ENCODE results near the gene KCTD13. TPM values are rescaled to one million over a fixed set of nuclear protein-coding genes. Genes with fewer than 3 reads are reported as not detected.

Gene KCTD13
- total and polyA plus RNA-seq, 10 of the 15 experiments (the other 5 are each of a cell fraction or from before 2014, with no cell fraction given) = 3.3 to 29.2 (median 12.5) TPM

DNA sequence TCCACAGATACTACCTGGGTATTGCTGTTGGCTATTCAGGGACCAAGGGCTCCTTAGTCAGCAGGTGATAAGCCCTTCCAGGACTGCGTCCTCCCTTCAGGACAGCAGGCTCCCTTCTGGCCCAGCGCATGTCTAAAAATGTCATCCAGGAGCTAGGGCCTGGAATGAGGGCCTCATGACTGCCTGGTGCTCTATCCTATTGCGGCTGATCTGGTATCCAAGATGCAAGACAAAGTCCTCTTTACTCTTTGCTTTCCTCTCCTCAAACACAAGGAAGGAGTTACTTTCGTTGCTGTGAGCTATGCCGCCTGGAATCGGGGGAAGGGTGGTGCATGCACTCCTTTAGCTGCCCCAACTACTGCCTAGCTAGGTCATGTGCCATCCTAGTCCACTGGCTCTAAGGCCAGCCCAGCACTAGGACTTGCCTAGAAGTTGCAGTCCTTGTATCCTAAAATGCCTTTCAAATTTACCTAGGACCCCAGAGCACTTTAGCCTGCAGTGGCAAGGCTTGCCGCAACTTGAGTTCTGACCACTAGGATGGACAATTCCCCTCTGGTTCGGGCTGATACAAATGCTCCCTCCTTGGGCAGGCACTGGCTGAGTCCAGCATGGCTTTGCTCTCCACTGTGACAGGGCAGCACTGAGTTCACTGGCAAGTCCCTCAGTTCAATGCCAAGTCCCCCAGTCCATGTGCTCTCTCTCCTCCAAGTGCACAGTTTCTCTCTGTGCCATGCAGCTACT, 25.8 kb upstream of the KCTD13 start:
- H3K4me3 ChIP-seq = no peak overlapping the region
- CTCF ChIA-PET = no interaction called here
- H3K4me2 ChIP-seq (ENCODE audit: control insufficient read depth, insufficient read depth) = no peak overlapping the region
- no peak for TF ChIP-seq CREB1 (IDR thresholded peaks at IDR 0.05; ENCODE audit: low read depth)
- no peak for TF ChIP-seq POLR2AphosphoS5 (IDR thresholded peaks at IDR 0.05; ENCODE audit: low read length)
- no peak for TF ChIP-seq CHD2 (IDR thresholded peaks at IDR 0.05; ENCODE audit: borderline replicate concordance, low read depth, low read length)
- TF ChIP-seq SPI1 (IDR thresholded peaks at IDR 0.05; ENCODE audit: borderline replicate concordance, insufficient read depth, low read depth, low read length) = no peak
- TF ChIP-seq, protein P1, sequence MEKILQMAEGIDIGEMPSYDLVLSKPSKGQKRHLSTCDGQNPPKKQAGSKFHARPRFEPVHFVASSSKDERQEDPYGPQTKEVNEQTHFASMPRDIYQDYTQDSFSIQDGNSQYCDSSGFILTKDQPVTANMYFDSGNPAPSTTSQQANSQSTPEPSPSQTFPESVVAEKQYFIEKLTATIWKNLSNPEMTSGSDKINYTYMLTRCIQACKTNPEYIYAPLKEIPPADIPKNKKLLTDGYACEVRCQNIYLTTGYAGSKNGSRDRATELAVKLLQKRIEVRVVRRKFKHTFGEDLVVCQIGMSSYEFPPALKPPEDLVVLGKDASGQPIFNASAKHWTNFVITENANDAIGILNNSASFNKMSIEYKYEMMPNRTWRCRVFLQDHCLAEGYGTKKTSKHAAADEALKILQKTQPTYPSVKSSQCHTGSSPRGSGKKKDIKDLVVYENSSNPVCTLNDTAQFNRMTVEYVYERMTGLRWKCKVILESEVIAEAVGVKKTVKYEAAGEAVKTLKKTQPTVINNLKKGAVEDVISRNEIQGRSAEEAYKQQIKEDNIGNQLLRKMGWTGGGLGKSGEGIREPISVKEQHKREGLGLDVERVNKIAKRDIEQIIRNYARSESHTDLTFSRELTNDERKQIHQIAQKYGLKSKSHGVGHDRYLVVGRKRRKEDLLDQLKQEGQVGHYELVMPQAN (conservative IDR thresholded peaks at IDR 0.05) = no peak
- TF ChIP-seq EGR1 (IDR thresholded peaks at IDR 0.05; ENCODE audit: borderline replicate concordance in 1 of 2, low read depth in 2 of 2, low read length in 2 of 2) = no peak
- TF ChIP-seq DPF2 (IDR thresholded peaks at IDR 0.05) = no peak
- TF ChIP-seq, protein P2, sequence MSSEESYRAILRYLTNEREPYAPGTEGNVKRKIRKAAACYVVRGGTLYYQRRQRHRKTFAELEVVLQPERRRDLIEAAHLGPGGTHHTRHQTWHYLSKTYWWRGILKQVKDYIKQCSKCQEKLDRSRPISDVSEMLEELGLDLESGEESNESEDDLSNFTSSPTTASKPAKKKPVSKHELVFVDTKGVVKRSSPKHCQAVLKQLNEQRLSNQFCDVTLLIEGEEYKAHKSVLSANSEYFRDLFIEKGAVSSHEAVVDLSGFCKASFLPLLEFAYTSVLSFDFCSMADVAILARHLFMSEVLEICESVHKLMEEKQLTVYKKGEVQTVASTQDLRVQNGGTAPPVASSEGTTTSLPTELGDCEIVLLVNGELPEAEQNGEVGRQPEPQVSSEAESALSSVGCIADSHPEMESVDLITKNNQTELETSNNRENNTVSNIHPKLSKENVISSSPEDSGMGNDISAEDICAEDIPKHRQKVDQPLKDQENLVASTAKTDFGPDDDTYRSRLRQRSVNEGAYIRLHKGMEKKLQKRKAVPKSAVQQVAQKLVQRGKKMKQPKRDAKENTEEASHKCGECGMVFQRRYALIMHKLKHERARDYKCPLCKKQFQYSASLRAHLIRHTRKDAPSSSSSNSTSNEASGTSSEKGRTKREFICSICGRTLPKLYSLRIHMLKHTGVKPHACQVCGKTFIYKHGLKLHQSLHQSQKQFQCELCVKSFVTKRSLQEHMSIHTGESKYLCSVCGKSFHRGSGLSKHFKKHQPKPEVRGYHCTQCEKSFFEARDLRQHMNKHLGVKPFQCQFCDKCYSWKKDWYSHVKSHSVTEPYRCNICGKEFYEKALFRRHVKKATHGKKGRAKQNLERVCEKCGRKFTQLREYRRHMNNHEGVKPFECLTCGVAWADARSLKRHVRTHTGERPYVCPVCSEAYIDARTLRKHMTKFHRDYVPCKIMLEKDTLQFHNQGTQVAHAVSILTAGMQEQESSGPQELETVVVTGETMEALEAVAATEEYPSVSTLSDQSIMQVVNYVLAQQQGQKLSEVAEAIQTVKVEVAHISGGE (CRISPR knock-in tag; IDR thresholded peaks at IDR 0.05) = no peak
- no peak for TF ChIP-seq MXI1 (IDR thresholded peaks at IDR 0.05; ENCODE audit: low read depth, low read length)
- TF ChIP-seq LARP7 (IDR thresholded peaks at IDR 0.05) = no peak
- no peak for TF ChIP-seq CBX5 (IDR thresholded peaks at IDR 0.05; ENCODE audit: low read depth)
- TF ChIP-seq HCFC1 (IDR thresholded peaks at IDR 0.05; ENCODE audit: low read length) = no peak
- TF ChIP-seq SMAD1 (IDR thresholded peaks at IDR 0.05; ENCODE audit: low read depth, partially characterized antibody) = no peak
- no peak for TF ChIP-seq SMAD5 (IDR thresholded peaks at IDR 0.05; ENCODE audit: low read depth)
- no peak overlapping the region for H2AFZ ChIP-seq (ENCODE audit: control insufficient read depth, low read depth, low read length)
- SMC1A ChIA-PET (ENCODE audit: uncharacterized antibody, unreplicated experiment) = no interaction called here
- DNase-seq (ENCODE audit: low read depth, low spot score) (no peak), ATAC-seq (no peak), FAIRE-seq (no peak)
- intact Hi-C loops (cut with micrococcal nuclease; ENCODE audit: unreplicated experiment) (no loop called here), in situ Hi-C loops (cut with MboI) (no loop called here)
- WGBS (ENCODE audit: insufficient coverage, insufficient replicate concordance, low lambda C conversion rate, missing lambda C conversion rate) = 64% methylated on average over 8 of the region's 8 CpGs
- H3K4me1 ChIP-seq (ENCODE audit: control insufficient read depth, insufficient read depth, low read length) = no peaks in the 10 kb centered on the region
- no peaks in the 10 kb centered on the region for H3K79me2 ChIP-seq (ENCODE audit: control insufficient read depth, insufficient read depth, low read length)
- no peak overlapping the region for H3K9ac ChIP-seq (ENCODE audit: control insufficient read depth, insufficient read depth, low read length)
- no peaks in the 10 kb centered on the region for H3K27me3 ChIP-seq (replicated peaks in 1 of 2; ENCODE audit: control insufficient read depth in 2 of 2, insufficient read depth in 2 of 2, low read length in 1 of 2)
- RAD21 ChIA-PET (ENCODE audit: unreplicated experiment) = no interaction called here
- no peaks in the 10 kb centered on the region for H3K36me3 ChIP-seq (ENCODE audit: control insufficient read depth in 2 of 2, insufficient read depth in 2 of 2, low read length in 1 of 2)
- no peak overlapping the region for H3K27ac ChIP-seq (ENCODE audit: control insufficient read depth, insufficient read depth)
- H3K9me3 ChIP-seq (replicated peaks; ENCODE audit: control insufficient read depth, insufficient read depth, low read length) = no peaks in the 10 kb centered on the region; the same call in 2 of the 3 replicates
- POLR2A ChIA-PET = interaction anchor here (0.6 to 1.0 kb wide), 2 partner anchors 42 to 112 kb away, joined by 3 to 4 read pairs; no protein-coding TSS in a partner anchor
- no TSS peak for BruUV-seq (replicated peaks)
- H4K20me1 ChIP-seq (ENCODE audit: control insufficient read depth, insufficient read depth) = no peaks in the 10 kb centered on the region

All from GM12878 (cell line).